Epithelial cell of esophagus (primary cell): ENCODE results near the gene FGGY.

Experiments used
- DNase-seq: peaks from one replicate; pipeline ENCODE4 v3.0.0; 2010; ENCODE audit warnings: low read depth
- H3K4me3 ChIP-seq: 2 replicates; pipeline ENCODE4 v1.5.1; 2011; ENCODE audit warnings: mild to moderate bottlenecking, low read length, control low read depth
- TF ChIP-seq, protein P1 (sequence below): IDR thresholded peaks from 2 replicates; pipeline ENCODE4 v1.5.1; 2011; ENCODE audit warnings: low read depth, mild to moderate bottlenecking, low read length, control low read depth, inconsistent platforms; ENCODE audit not compliant: insufficient read depth; ENCODE audit errors: missing control alignments

FGGY gene

DNA sequence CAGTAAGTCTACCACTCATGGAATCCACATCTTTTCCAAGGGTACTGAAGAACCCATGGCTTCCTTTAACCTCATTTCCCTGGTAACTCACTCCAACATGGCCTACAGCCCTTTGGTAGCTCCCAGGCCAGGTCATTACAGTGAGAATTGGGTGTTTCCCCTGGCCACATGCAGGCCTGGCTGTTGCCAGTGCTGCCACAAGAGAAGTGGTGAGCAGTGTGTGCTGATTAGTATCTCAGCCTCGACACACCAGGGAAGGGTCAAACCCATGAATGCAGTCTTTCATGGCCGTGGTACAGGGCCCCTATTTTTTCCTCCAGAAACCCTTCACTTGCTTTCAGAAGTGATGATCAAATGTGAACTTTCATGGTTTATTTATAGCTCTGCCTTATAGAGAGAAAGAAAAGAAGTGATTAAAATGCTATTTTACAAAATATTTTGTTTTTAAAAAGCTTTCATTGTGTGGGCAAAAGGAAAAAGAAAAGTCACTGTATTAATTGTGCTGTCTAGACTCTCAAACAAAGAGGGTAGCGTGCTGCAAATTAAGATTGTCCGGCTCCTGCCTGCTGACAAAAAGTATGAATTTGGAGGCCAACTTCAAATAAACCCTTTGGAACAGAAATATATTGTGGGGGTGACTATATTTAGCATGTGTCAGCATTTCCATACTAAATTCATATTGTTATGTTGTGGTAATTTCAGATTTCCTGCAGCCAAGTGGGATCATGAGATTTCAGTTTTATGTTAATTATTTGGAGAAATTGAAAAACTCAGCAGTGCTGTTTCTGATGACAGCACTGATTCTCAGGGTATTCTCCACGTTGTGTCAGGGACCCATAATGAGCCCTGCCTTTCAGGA, 455.9 kb downstream of the FGGY start:
- no peak for DNase-seq
- H3K4me3 ChIP-seq = no peak overlapping the region
- TF ChIP-seq, protein P1, sequence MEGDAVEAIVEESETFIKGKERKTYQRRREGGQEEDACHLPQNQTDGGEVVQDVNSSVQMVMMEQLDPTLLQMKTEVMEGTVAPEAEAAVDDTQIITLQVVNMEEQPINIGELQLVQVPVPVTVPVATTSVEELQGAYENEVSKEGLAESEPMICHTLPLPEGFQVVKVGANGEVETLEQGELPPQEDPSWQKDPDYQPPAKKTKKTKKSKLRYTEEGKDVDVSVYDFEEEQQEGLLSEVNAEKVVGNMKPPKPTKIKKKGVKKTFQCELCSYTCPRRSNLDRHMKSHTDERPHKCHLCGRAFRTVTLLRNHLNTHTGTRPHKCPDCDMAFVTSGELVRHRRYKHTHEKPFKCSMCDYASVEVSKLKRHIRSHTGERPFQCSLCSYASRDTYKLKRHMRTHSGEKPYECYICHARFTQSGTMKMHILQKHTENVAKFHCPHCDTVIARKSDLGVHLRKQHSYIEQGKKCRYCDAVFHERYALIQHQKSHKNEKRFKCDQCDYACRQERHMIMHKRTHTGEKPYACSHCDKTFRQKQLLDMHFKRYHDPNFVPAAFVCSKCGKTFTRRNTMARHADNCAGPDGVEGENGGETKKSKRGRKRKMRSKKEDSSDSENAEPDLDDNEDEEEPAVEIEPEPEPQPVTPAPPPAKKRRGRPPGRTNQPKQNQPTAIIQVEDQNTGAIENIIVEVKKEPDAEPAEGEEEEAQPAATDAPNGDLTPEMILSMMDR = no peak

DNA sequence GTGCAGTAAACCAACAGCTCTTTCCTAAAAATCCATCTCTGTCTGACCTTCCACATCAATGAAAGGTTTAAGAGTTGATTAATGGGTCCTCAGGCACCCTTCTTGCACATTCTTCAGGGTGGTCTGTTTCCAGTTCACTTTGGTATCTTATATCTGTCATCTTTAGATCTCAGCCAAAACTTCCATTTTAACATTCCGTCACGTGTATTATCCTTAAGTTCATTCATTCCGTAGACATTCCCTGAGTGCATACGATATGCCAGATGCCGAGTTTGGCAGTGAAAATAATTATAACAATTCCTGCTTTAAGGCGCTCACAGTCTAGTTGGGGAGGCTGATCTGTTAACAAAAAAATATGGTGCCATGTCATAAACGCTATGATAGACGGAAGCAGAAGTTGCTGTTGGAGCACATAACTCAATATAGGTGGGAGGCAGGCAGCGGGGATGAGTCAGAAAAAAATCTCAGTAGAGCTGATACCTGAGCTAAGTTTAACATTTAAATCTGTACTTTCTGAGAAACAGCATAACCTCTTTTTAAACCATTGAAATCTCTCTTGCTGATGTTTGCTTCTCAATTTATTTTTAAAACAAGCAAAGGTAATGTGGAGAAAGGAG, 458.3 kb downstream of the FGGY start:
- no peak overlapping the region for H3K4me3 ChIP-seq
- TF ChIP-seq, protein P1 = no peak
- no peak for DNase-seq

DNA sequence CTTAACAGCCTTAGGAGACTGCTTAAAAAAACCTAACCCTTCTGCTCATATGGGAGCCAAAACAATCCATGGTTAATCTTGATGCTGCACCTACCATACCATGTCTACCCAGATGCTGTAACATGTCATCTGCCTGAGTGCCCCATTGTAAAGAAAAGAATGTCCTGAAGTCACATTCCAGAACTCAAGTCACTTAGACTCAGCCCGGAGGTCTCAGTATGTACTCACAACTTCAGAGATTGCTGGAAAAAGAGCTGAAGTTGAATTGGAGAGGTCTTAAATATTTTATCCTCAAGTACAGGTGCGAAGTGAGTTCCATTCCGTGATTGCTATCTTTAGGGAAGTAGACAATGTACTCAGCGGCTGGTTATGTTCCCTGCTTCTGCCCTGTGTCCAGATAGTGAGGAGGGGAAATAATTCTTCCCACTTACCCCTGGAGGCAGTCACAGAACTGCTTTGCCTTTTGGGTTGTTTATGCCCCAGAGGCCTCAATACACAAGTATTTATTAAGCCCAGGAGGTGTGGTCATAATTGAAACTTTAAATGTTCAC, 460.4 kb downstream of the FGGY start:
- H3K4me3 ChIP-seq = no peak overlapping the region
- TF ChIP-seq, protein P1 = no peak
- DNase-seq = no peak

DNA sequence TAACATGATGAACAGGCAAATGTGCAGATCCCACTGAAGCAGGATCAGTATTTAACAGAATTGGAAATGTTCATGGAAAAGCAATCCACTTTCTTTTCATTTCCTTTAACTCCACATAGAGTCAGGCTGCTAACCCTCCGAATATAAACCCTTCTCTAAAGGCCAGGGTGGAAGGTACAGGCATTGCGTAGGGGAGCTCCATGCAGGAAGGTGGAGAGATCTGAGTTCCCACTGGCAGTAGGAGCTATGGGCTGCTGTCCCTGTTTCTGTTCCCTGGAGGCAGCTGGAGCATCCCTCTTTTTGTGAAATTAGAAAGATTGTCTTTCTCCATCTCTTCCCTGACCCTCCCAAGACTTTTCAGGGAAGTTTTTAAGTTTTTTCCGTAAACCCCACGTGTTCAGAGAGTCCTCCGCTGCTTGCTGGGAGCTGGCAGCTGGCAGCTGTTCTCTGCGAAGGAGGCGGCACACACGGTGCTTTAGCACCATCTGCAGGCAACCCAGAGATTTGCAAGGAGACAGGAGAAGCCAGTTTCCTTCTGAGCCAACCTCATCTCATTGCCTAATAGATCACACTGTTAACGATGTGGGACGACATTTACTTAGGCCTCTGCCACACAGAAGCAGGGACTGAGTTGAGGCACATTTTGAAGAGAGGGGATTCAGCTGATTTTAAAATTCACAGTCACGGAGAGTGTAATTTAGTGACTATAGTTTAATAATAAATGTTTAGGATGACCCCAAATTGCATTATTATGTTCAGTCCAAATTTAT, 462.4 kb downstream of the FGGY start:
- TF ChIP-seq, protein P1 = peak; percentile 99
- peak; percentile 83 for DNase-seq
- no peak overlapping the region for H3K4me3 ChIP-seq

DNA sequence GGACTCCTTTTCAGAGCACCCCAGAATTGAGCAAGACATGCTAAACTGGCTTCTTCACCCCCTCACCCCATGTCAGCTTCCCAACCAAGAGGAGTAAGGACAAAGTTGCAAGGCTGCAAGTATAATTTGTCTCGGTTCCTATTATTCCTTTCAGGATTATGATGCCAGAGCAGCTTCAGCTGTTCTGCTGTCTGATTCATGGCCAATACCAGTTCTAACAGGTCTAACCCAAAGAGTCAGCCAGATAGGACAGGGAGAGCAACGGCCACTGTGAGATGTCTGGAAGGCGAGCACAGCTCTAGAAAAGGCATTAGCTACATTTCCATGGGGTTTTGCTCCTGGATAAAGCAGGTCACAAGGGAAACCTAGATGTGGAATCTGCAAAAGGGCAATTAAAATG, 464.5 kb downstream of the FGGY start:
- peak; percentile 88 for DNase-seq
- H3K4me3 ChIP-seq = no peak overlapping the region
- TF ChIP-seq, protein P1 = no peak

DNA sequence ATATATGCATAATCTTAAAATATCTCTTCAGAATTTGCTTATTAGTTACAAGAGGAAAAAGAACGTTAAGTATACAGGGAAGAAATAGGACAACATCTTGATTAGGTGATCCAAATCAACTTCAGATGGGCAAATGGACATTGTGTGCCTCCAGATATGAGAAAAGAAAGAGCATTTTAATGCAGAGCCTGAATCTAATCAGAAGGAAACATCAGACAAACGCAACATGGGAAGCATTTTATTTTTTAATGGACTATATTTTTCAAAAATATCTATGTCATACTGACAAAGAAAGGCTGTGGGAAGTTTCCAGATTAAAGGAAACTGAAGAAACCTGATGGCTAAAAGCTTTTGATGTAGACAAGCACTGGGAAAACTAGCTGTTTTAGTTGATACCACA, 466.5 kb downstream of the FGGY start:
- H3K4me3 ChIP-seq = no peak overlapping the region
- DNase-seq = no peak
- TF ChIP-seq, protein P1 = no peak
